HEK293 (cell line): ENCODE data around the gene HIRA.

ENCODE experiments used
- FEZF1 ChIP-seq: fragments of 450-650 bp; formaldehyde crosslinking; IDR thresholded peaks from 2 replicates; pipeline ENCODE4 v1.5.1; 2016; ENCODE audit warnings: missing biosample characterization, missing genetic modification characterization
- REPIN1 ChIP-seq: fragments of 450-650 bp; formaldehyde crosslinking; IDR thresholded peaks from 2 replicates; pipeline ENCODE4 v1.5.1; 2017; ENCODE audit warnings: missing biosample characterization, missing genetic modification characterization, low read depth
- TCF7L2 ChIP-seq: IDR thresholded peaks from 2 replicates; pipeline ENCODE4 v1.6.1; 2011; ENCODE audit warnings: low read depth, mild to moderate bottlenecking, inconsistent platforms, low read length, moderate library complexity, borderline replicate concordance
- ZBTB7A ChIP-seq: fragments of 450-650 bp; formaldehyde crosslinking; IDR thresholded peaks from 2 replicates; pipeline ENCODE4 v1.5.1; 2016; ENCODE audit warnings: low read depth, missing biosample characterization, missing genetic modification characterization
- ZNF10 ChIP-seq: fragments of 450-650 bp; formaldehyde crosslinking; IDR thresholded peaks from 2 replicates; pipeline ENCODE4 v1.5.1; 2017; ENCODE audit warnings: missing biosample characterization, missing genetic modification characterization
- ZNF138 ChIP-seq: fragments of 450-650 bp; formaldehyde crosslinking; IDR thresholded peaks from 2 replicates; pipeline ENCODE4 v1.5.1; 2016; ENCODE audit warnings: missing biosample characterization, missing genetic modification characterization, borderline replicate concordance
- ZNF16 ChIP-seq: fragments of 450-650 bp; formaldehyde crosslinking; IDR thresholded peaks from 2 replicates; pipeline ENCODE4 v1.5.1; 2016; ENCODE audit warnings: low read depth, missing biosample characterization, missing genetic modification characterization
- ZNF248 ChIP-seq: fragments of 450-650 bp; formaldehyde crosslinking; IDR thresholded peaks from 2 replicates; pipeline ENCODE4 v1.5.1; 2017; ENCODE audit warnings: missing biosample characterization, missing genetic modification characterization
- ZNF335 ChIP-seq: fragments of 450-650 bp; formaldehyde crosslinking; conservative IDR thresholded peaks from 2 replicates; pipeline ENCODE4 v1.5.1; 2016; ENCODE audit warnings: missing biosample characterization, missing genetic modification characterization
- ZNF501 ChIP-seq: fragments of 450-650 bp; formaldehyde crosslinking; IDR thresholded peaks from 2 replicates; pipeline ENCODE4 v1.5.1; 2016; ENCODE audit warnings: missing biosample characterization, missing genetic modification characterization
- ZNF530 ChIP-seq: fragments of 450-650 bp; formaldehyde crosslinking; IDR thresholded peaks from 2 replicates; pipeline ENCODE4 v1.5.1; 2016; ENCODE audit warnings: low read depth, missing biosample characterization, missing genetic modification characterization
- ZNF747 ChIP-seq: fragments of 450-650 bp; formaldehyde crosslinking; IDR thresholded peaks from 2 replicates; pipeline ENCODE4 v1.5.1; 2016; ENCODE audit warnings: missing biosample characterization, missing genetic modification characterization
- TF ChIP-seq, protein P1 (sequence below): fragments of 450-650 bp; formaldehyde crosslinking; IDR thresholded peaks from 2 replicates; pipeline ENCODE4 v1.5.1; 2016; ENCODE audit warnings: missing biosample characterization, missing genetic modification characterization
- TF ChIP-seq, protein P2 (sequence below): fragments of 450-650 bp; formaldehyde crosslinking; conservative IDR thresholded peaks from 2 replicates; pipeline ENCODE4 v1.5.1; 2016; ENCODE audit warnings: low read depth, missing biosample characterization, missing genetic modification characterization

DNA sequence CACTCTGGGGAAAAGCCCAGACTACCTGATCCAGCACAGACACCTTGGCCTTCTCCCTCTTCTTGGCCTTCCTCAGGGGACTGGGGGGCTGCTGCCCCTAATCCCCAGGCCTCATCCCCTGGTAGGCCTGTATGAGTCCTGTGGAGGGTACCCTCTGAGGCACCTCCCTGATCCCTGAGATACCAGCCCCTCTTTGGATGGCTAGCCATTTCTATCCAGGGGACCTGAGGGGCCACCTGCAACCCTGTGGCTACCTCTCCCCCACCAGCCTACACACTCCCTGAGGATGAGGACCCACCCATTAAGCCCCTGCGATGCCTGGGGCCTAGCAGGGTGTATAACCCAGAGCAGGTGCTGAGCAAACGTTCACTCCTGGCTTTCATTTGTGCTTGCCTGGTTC, 54.6 kb downstream of the HIRA start:
- no peak for TF ChIP-seq ZNF10 (tag by site-specific recombination)
- TF ChIP-seq, protein P1, sequence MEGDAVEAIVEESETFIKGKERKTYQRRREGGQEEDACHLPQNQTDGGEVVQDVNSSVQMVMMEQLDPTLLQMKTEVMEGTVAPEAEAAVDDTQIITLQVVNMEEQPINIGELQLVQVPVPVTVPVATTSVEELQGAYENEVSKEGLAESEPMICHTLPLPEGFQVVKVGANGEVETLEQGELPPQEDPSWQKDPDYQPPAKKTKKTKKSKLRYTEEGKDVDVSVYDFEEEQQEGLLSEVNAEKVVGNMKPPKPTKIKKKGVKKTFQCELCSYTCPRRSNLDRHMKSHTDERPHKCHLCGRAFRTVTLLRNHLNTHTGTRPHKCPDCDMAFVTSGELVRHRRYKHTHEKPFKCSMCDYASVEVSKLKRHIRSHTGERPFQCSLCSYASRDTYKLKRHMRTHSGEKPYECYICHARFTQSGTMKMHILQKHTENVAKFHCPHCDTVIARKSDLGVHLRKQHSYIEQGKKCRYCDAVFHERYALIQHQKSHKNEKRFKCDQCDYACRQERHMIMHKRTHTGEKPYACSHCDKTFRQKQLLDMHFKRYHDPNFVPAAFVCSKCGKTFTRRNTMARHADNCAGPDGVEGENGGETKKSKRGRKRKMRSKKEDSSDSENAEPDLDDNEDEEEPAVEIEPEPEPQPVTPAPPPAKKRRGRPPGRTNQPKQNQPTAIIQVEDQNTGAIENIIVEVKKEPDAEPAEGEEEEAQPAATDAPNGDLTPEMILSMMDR (tag by site-specific recombination): no peak
- TF ChIP-seq TCF7L2: no peak
- TF ChIP-seq ZBTB7A: no peak
- TF ChIP-seq ZNF747: no peak
- no peak for TF ChIP-seq ZNF138
- TF ChIP-seq REPIN1 (tag by site-specific recombination): no peak
- TF ChIP-seq ZNF335 (tag by site-specific recombination): no peak
- TF ChIP-seq ZNF16: no peak
- TF ChIP-seq ZNF501 (tag by site-specific recombination): no peak
- TF ChIP-seq, protein P2, sequence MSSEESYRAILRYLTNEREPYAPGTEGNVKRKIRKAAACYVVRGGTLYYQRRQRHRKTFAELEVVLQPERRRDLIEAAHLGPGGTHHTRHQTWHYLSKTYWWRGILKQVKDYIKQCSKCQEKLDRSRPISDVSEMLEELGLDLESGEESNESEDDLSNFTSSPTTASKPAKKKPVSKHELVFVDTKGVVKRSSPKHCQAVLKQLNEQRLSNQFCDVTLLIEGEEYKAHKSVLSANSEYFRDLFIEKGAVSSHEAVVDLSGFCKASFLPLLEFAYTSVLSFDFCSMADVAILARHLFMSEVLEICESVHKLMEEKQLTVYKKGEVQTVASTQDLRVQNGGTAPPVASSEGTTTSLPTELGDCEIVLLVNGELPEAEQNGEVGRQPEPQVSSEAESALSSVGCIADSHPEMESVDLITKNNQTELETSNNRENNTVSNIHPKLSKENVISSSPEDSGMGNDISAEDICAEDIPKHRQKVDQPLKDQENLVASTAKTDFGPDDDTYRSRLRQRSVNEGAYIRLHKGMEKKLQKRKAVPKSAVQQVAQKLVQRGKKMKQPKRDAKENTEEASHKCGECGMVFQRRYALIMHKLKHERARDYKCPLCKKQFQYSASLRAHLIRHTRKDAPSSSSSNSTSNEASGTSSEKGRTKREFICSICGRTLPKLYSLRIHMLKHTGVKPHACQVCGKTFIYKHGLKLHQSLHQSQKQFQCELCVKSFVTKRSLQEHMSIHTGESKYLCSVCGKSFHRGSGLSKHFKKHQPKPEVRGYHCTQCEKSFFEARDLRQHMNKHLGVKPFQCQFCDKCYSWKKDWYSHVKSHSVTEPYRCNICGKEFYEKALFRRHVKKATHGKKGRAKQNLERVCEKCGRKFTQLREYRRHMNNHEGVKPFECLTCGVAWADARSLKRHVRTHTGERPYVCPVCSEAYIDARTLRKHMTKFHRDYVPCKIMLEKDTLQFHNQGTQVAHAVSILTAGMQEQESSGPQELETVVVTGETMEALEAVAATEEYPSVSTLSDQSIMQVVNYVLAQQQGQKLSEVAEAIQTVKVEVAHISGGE (tag by site-specific recombination): no peak
- no peak for TF ChIP-seq ZNF530
- TF ChIP-seq FEZF1 (tag by site-specific recombination): no peak
- TF ChIP-seq ZNF248 (tag by site-specific recombination): no peak
